ENCODE measurements around the gene GPC6.

GPC6 gene

DNA sequence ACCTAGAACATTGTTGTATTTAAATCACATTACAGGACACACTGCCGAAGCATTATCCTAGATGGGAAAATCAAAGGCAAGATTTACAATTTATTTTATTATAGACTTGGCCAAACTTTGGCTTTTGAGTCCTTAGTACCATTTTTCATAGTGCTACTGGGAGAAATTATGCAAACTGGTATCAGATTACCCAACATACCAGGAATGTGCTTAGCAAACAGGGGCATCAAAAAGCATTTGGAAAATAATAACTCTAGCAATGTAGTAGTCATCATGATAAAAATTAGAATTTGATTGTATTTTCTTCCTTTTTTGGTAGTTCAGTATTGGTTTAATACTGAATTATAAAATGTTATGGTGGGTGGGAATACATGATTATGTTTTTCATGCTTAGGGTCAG, 34.0 kb downstream of the GPC6 start:
- Histone ChIP-seq H4K91ac (ENCODE audit: low read length) (no peak overlapping the region), H3K4me2 (ENCODE audit: low read length, poor library complexity, severe bottlenecking) (no peak overlapping the region), H3K9ac (ENCODE audit: low read length) (no peak overlapping the region), H3K23ac (ENCODE audit: low read length in 2 of 2) (no peak overlapping the region), H4K8ac (ENCODE audit: low read length) (no peak overlapping the region), H3K79me1 (replicated peaks; ENCODE audit: low read length, poor library complexity, severe bottlenecking) (peaks cover 10% of the 10 kb centered on the region), H3K4me3 (ENCODE audit: insufficient read depth in 1 of 2, low read depth in 1 of 2, low read length in 2 of 2) (no peak overlapping the region), H2BK120ac (ENCODE audit: low read depth, low read length) (no peak overlapping the region), H3K4ac (ENCODE audit: low read depth in 1 of 2, low read length in 2 of 2) (no peak overlapping the region), H3K27me3 (ENCODE audit: control insufficient read depth in 1 of 2, insufficient read depth in 1 of 2, low read length in 2 of 2) (no peaks in the 10 kb centered on the region), H3K36me3 (ENCODE audit: control insufficient read depth in 1 of 2, insufficient read depth in 2 of 2, low read depth in 1 of 2, low read length in 2 of 2) (no peaks in the 10 kb centered on the region), H2BK5ac (ENCODE audit: low read depth, low read length, poor library complexity, severe bottlenecking) (no peak overlapping the region), H3K27ac (ENCODE audit: low read length, poor library complexity, severe bottlenecking) (no peak overlapping the region), H2AFZ (ENCODE audit: low read depth, low read length) (no peak overlapping the region), H3K4me1 (ENCODE audit: control insufficient read depth, insufficient read depth, low read depth, low read length) (no peaks in the 10 kb centered on the region), H3K18ac (ENCODE audit: low read depth in 1 of 2, low read length in 2 of 2) (no peak overlapping the region), H2BK15ac (ENCODE audit: low read depth, poor library complexity, severe bottlenecking) (no peak overlapping the region), H3K9me3 (ENCODE audit: control insufficient read depth, low read length) (peaks cover 6% of the 10 kb centered on the region), H2AK5ac (ENCODE audit: low read length, severe bottlenecking) (no peak overlapping the region), H3K14ac (ENCODE audit: low read length in 2 of 2) (no peak overlapping the region), H2BK12ac (ENCODE audit: low read length in 2 of 2) (no peak overlapping the region)
- DNase-seq: no peak
- no CpG with 5 or more reads among the region's 1 CpG for WGBS

DNA sequence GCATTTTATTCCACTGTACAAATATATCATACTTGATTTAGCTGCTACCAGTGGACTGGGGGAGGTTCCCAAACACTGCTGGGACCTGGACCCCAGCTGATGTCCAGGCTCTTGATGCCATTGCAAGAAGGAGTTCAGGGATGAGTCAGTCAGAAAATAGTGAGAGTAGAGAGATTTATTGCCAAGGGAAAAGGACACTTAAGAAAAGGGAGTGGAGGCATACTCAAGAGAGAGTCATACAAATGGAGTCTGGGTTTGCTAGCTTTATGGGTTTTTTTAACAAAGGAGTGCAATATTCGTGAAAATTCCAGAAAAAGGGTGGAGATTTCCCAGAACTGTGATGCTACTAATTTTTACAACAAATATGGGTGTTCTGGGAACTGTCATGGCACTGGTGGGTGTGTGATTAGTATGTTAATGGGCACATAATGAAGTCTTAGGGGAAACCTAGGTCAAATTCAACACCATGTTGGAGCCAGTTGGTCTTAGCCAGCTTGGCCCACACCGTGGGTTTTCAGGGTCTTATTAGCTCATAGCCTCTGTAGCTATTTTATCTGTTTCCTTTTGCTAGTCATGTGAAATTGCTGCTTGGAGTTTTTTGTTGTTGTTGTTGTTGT, 36.2 kb downstream of the GPC6 start:
- Histone ChIP-seq H3K4me1 (ENCODE audit: control insufficient read depth, insufficient read depth, low read depth, low read length) (no peaks in the 10 kb centered on the region), H3K79me1 (replicated peaks; ENCODE audit: low read length, poor library complexity, severe bottlenecking) (peaks cover 10% of the 10 kb centered on the region), H3K27ac (ENCODE audit: low read length, poor library complexity, severe bottlenecking) (no peak overlapping the region), H3K14ac (ENCODE audit: low read length in 2 of 2) (no peak overlapping the region), H4K8ac (ENCODE audit: low read length) (no peak overlapping the region), H3K27me3 (ENCODE audit: control insufficient read depth in 1 of 2, insufficient read depth in 1 of 2, low read length in 2 of 2) (no peaks in the 10 kb centered on the region), H2BK12ac (ENCODE audit: low read length in 2 of 2) (no peak overlapping the region), H3K4me2 (ENCODE audit: low read length, poor library complexity, severe bottlenecking) (no peak overlapping the region), H2BK120ac (ENCODE audit: low read depth, low read length) (peak overlapping the region; percentile 71), H2AFZ (ENCODE audit: low read depth, low read length) (no peak overlapping the region), H3K18ac (ENCODE audit: low read depth in 1 of 2, low read length in 2 of 2) (peak overlapping the region in 1 of 2 experiments; percentile 76), H2BK5ac (ENCODE audit: low read depth, low read length, poor library complexity, severe bottlenecking) (no peak overlapping the region), H2BK15ac (ENCODE audit: low read depth, poor library complexity, severe bottlenecking) (no peak overlapping the region), H3K23ac (ENCODE audit: low read length in 2 of 2) (no peak overlapping the region), H3K9me3 (ENCODE audit: control insufficient read depth, low read length) (peaks cover 6% of the 10 kb centered on the region), H3K9ac (ENCODE audit: low read length) (no peak overlapping the region), H3K36me3 (ENCODE audit: control insufficient read depth in 1 of 2, insufficient read depth in 2 of 2, low read depth in 1 of 2, low read length in 2 of 2) (no peaks in the 10 kb centered on the region), H2AK5ac (ENCODE audit: low read length, severe bottlenecking) (no peak overlapping the region), H4K91ac (ENCODE audit: low read length) (no peak overlapping the region), H3K4ac (ENCODE audit: low read depth in 1 of 2, low read length in 2 of 2) (peak overlapping the region in 1 of 2 experiments; percentile 80), H3K4me3 (ENCODE audit: insufficient read depth in 1 of 2, low read depth in 1 of 2, low read length in 2 of 2) (no peak overlapping the region)
- WGBS: 11% methylated on average over 2 of the region's 2 CpGs
- peak; percentile 95 for DNase-seq

DNA sequence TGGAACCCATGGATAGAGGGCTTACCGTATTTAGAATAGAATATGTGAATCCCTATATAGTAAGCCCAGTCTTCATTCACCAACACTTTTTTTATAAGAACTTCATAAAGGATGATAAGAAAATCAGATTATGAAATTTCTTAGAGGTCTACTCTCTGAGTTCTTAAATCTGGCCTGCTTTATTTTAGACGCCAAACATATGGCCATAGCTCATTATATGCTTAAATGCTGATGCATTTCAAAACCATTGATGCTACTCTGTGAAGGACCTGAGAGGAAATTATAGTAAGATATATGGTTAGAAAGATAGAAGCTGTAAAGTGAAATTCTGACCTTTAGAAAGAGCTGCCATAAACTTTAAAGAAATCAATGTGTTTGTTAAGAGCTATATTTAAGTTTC, 38.3 kb downstream of the GPC6 start:
- no peak overlapping the region for H3K4me3 ChIP-seq (ENCODE audit: insufficient read depth in 1 of 2, low read depth in 1 of 2, low read length in 2 of 2)
- no peak overlapping the region for H2BK120ac ChIP-seq (ENCODE audit: low read depth, low read length)
- H2AFZ ChIP-seq (ENCODE audit: low read depth, low read length): no peak overlapping the region
- no peak overlapping the region for H3K9ac ChIP-seq (ENCODE audit: low read length)
- no peak overlapping the region for H3K18ac ChIP-seq (ENCODE audit: low read depth in 1 of 2, low read length in 2 of 2)
- no peak overlapping the region for H3K23ac ChIP-seq (ENCODE audit: low read length in 2 of 2)
- no peaks in the 10 kb centered on the region for H3K27me3 ChIP-seq (ENCODE audit: control insufficient read depth in 1 of 2, insufficient read depth in 1 of 2, low read length in 2 of 2)
- no peak overlapping the region for H4K8ac ChIP-seq (ENCODE audit: low read length)
- 100% methylated on average over 1 of the region's 2 CpGs for WGBS
- no peak overlapping the region for H2BK12ac ChIP-seq (ENCODE audit: low read length in 2 of 2)
- no peak overlapping the region for H3K4me2 ChIP-seq (ENCODE audit: low read length, poor library complexity, severe bottlenecking)
- H3K27ac ChIP-seq (ENCODE audit: low read length, poor library complexity, severe bottlenecking): no peak overlapping the region
- no peak overlapping the region for H2BK5ac ChIP-seq (ENCODE audit: low read depth, low read length, poor library complexity, severe bottlenecking)
- H3K36me3 ChIP-seq (ENCODE audit: control insufficient read depth in 1 of 2, insufficient read depth in 2 of 2, low read depth in 1 of 2, low read length in 2 of 2): no peaks in the 10 kb centered on the region
- no peaks in the 10 kb centered on the region for H3K4me1 ChIP-seq (ENCODE audit: control insufficient read depth, insufficient read depth, low read depth, low read length)
- H2AK5ac ChIP-seq (ENCODE audit: low read length, severe bottlenecking): no peak overlapping the region
- no peak overlapping the region for H3K14ac ChIP-seq (ENCODE audit: low read length in 2 of 2)
- H2BK15ac ChIP-seq (ENCODE audit: low read depth, poor library complexity, severe bottlenecking): no peak overlapping the region
- H4K91ac ChIP-seq (ENCODE audit: low read length): no peak overlapping the region
- H3K79me1 ChIP-seq (replicated peaks; ENCODE audit: low read length, poor library complexity, severe bottlenecking): peaks cover 7% of the 10 kb centered on the region
- no peak for DNase-seq
- H3K9me3 ChIP-seq (ENCODE audit: control insufficient read depth, low read length): no peaks in the 10 kb centered on the region
- H3K4ac ChIP-seq (ENCODE audit: low read depth in 1 of 2, low read length in 2 of 2): no peak overlapping the region

DNA sequence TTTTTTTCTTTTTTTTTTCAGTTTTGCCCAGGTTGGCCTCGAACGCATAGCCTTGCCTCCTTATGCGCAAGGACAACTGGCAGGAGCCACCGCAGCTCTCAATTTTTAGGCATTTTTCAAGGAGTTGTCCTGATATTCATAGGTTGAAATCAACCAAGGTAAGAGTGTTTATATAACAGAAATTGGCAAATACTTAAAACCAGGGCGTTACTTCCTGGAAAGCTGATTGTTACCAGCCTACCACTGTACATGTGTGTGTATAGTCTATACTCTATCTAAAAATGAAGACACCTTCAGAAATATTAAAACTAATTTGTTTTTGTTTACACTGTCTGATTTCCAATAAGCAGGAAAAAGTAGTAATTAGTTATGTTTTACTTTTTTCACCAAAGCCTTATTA, 39.2 kb downstream of the GPC6 start:
- no peak overlapping the region for H4K91ac ChIP-seq (ENCODE audit: low read length)
- H3K27me3 ChIP-seq (ENCODE audit: control insufficient read depth in 1 of 2, insufficient read depth in 1 of 2, low read length in 2 of 2): no peaks in the 10 kb centered on the region
- no peak overlapping the region for H2BK120ac ChIP-seq (ENCODE audit: low read depth, low read length)
- no peak overlapping the region for H2AFZ ChIP-seq (ENCODE audit: low read depth, low read length)
- no peak overlapping the region for H2BK15ac ChIP-seq (ENCODE audit: low read depth, poor library complexity, severe bottlenecking)
- H3K79me1 ChIP-seq (replicated peaks; ENCODE audit: low read length, poor library complexity, severe bottlenecking): peaks cover 9% of the 10 kb centered on the region
- H3K4me3 ChIP-seq (ENCODE audit: insufficient read depth in 1 of 2, low read depth in 1 of 2, low read length in 2 of 2): no peak overlapping the region
- H3K27ac ChIP-seq (ENCODE audit: low read length, poor library complexity, severe bottlenecking): no peak overlapping the region
- H3K9ac ChIP-seq (ENCODE audit: low read length): no peak overlapping the region
- H3K9me3 ChIP-seq (ENCODE audit: control insufficient read depth, low read length): no peaks in the 10 kb centered on the region
- no peak overlapping the region for H4K8ac ChIP-seq (ENCODE audit: low read length)
- H3K23ac ChIP-seq (ENCODE audit: low read length in 2 of 2): no peak overlapping the region
- H3K14ac ChIP-seq (ENCODE audit: low read length in 2 of 2): no peak overlapping the region
- DNase-seq: no peak
- no peak overlapping the region for H3K4ac ChIP-seq (ENCODE audit: low read depth in 1 of 2, low read length in 2 of 2)
- H3K18ac ChIP-seq (ENCODE audit: low read depth in 1 of 2, low read length in 2 of 2): no peak overlapping the region
- WGBS: 100% methylated on average over 4 of the region's 5 CpGs
- no peaks in the 10 kb centered on the region for H3K4me1 ChIP-seq (ENCODE audit: control insufficient read depth, insufficient read depth, low read depth, low read length)
- H3K36me3 ChIP-seq (ENCODE audit: control insufficient read depth in 1 of 2, insufficient read depth in 2 of 2, low read depth in 1 of 2, low read length in 2 of 2): no peaks in the 10 kb centered on the region
- H2AK5ac ChIP-seq (ENCODE audit: low read length, severe bottlenecking): no peak overlapping the region
- no peak overlapping the region for H2BK12ac ChIP-seq (ENCODE audit: low read length in 2 of 2)
- H2BK5ac ChIP-seq (ENCODE audit: low read depth, low read length, poor library complexity, severe bottlenecking): no peak overlapping the region
- no peak overlapping the region for H3K4me2 ChIP-seq (ENCODE audit: low read length, poor library complexity, severe bottlenecking)

Measured in mesenchymal stem cell (in vitro differentiated cells and primary cell).